GM12878 (cell line): ENCODE data around the gene HTR1D. TPM values are rescaled to one million over a fixed set of nuclear protein-coding genes. Genes with fewer than 3 reads are reported as not detected.

Experiments
- ATAC-seq: fragments of 200-7000 bp; cut with Tn5 transposase; 3 replicates; pipeline ENCODE4 v1.9.1; 2020; ENCODE audit warnings: mild to moderate bottlenecking, moderate library complexity
- BruUV-seq: library from RNA; stranded (reverse); fragments of 400-500 nt; replicated peaks from 2 replicates; lab custom pipeline; 2021; lab: Mats Ljungman, UMichigan
- CTCF ChIA-PET: fragments of 300-600 bp; sonication (Branson Sonifier 250); formaldehyde crosslinking; extraction: SDS; loops from one replicate; lab custom pipeline; 2021; ENCODE audit warnings: inconsistent platforms; lab: Yijun Ruan, JAX
- POLR2A ChIA-PET: fragments of 350-600 bp; formaldehyde crosslinking; extraction: SDS; loops from one replicate; lab custom pipeline; 2021; ENCODE audit warnings: inconsistent platforms; lab: Charles Lee
- RAD21 ChIA-PET: fragments of 300-600 bp; sonication (Branson Sonifier 250); formaldehyde crosslinking; loops from one replicate; lab custom pipeline; 2023; ENCODE audit warnings: antibody characterized with exemption; ENCODE audit not compliant: unreplicated experiment; lab: Charles Lee
- SMC1A ChIA-PET: fragments of 300-600 bp; sonication (Branson Sonifier 250); formaldehyde crosslinking; loops from one replicate; lab custom pipeline; 2023; ENCODE audit not compliant: unreplicated experiment, uncharacterized antibody; lab: Charles Lee
- DNase-seq: peaks from one replicate; pipeline ENCODE4 v3.0.0-alpha.2; 2011; ENCODE audit warnings: low read depth, low spot score
- FAIRE-seq: peaks from 3 replicates; lab custom pipeline; 2011; peaks lifted over from hg19 to GRCh38; lab: Jason Lieb, UNC
- H2AFZ ChIP-seq: 2 replicates; pipeline ENCODE4 v1.6.0; 2011; ENCODE audit warnings: low read depth, low read length, control low read depth; ENCODE audit not compliant: control insufficient read depth
- H3K27ac ChIP-seq: 2 replicates; pipeline ENCODE4 v1.5.1; 2011; ENCODE audit warnings: control low read depth; ENCODE audit not compliant: control insufficient read depth, insufficient read depth
- H3K27me3 ChIP-seq, 2 experiments: replicated peaks in 1 of 2; 2 replicates each; pipeline versions ENCODE4 v1.6.0 to v1.6.1; 2011; ENCODE audit warnings: low read length in 1 of 2; ENCODE audit not compliant: control insufficient read depth in 2 of 2, insufficient read depth in 2 of 2
- H3K36me3 ChIP-seq, 2 experiments: 2 replicates each; pipeline ENCODE4 v1.5.1; 2011; ENCODE audit warnings: low read length in 1 of 2; ENCODE audit not compliant: control insufficient read depth in 2 of 2, insufficient read depth in 2 of 2
- H3K4me1 ChIP-seq: 2 replicates; pipeline ENCODE4 v1.6.1; 2011; ENCODE audit warnings: mild to moderate bottlenecking, low read length, moderate library complexity, mixed read lengths; ENCODE audit not compliant: control insufficient read depth, insufficient read depth
- H3K4me2 ChIP-seq: 2 replicates; pipeline ENCODE4 v1.6.0; 2011; ENCODE audit warnings: control low read depth; ENCODE audit not compliant: control insufficient read depth, insufficient read depth
- H3K4me3 ChIP-seq: fragments of 200-600 bp; sonication (generic); 2 replicates; pipeline ENCODE4 v1.5.1; 2016
- H3K79me2 ChIP-seq: 2 replicates; pipeline ENCODE4 v1.6.0; 2011; ENCODE audit warnings: low read length; ENCODE audit not compliant: control insufficient read depth, insufficient read depth
- H3K9ac ChIP-seq: 2 replicates; pipeline ENCODE4 v1.8.0; 2011; ENCODE audit warnings: low read length, control low read depth, mixed read lengths; ENCODE audit not compliant: control insufficient read depth, insufficient read depth
- H3K9me3 ChIP-seq: replicated peaks from 3 replicates; pipeline ENCODE4 v1.5.1; 2011; ENCODE audit warnings: mild to moderate bottlenecking, low read length; ENCODE audit not compliant: control insufficient read depth, insufficient read depth
- H4K20me1 ChIP-seq: 2 replicates; pipeline ENCODE4 v1.6.0; 2011; ENCODE audit not compliant: control insufficient read depth, insufficient read depth
- CBX3 ChIP-seq: fragments of 200-600 bp; sonication (generic); IDR thresholded peaks from 2 replicates; pipeline ENCODE4 v1.6.1; 2016; ENCODE audit warnings: low read depth, borderline replicate concordance
- KAT2A ChIP-seq: conservative IDR thresholded peaks from 2 replicates; pipeline ENCODE4 v1.6.1; 2011; ENCODE audit warnings: low read depth, low read length; ENCODE audit not compliant: control insufficient read depth
- KDM1A ChIP-seq: fragments of 200-600 bp; sonication (generic); IDR thresholded peaks from 2 replicates; pipeline ENCODE4 v1.6.1; 2016; ENCODE audit warnings: borderline replicate concordance
- MEF2B ChIP-seq: fragments of 450-650 bp; IDR thresholded peaks from 2 replicates; pipeline ENCODE4 v1.6.1; 2018; ENCODE audit warnings: mild to moderate bottlenecking, moderate library complexity; ENCODE audit not compliant: partially characterized antibody, poor library complexity, severe bottlenecking
- MTA3 ChIP-seq: IDR thresholded peaks from 2 replicates; pipeline ENCODE4 v1.6.1; 2012; ENCODE audit warnings: low read length, inconsistent platforms, borderline replicate concordance
- NFYB ChIP-seq: IDR thresholded peaks from 2 replicates; pipeline ENCODE4 v1.6.1; 2011; ENCODE audit warnings: low read depth, mild to moderate bottlenecking, low read length, improper control_type of control experiment, moderate library complexity; ENCODE audit not compliant: insufficient read depth
- NR2C2 ChIP-seq: IDR thresholded peaks from 2 replicates; pipeline ENCODE4 v1.6.1; 2011; ENCODE audit warnings: borderline replicate concordance, low read depth; ENCODE audit not compliant: control insufficient read depth, insufficient read length
- SRF ChIP-seq, 2 experiments: IDR thresholded peaks; 2 replicates each; pipeline ENCODE4 v1.6.1; 2011; ENCODE audit warnings: low read depth in 2 of 2, low read length in 2 of 2, mild to moderate bottlenecking in 1 of 2, moderate library complexity in 1 of 2
- TCF7 ChIP-seq: IDR thresholded peaks from 2 replicates; pipeline ENCODE4 v1.6.1; 2014; ENCODE audit warnings: antibody characterized with exemption, borderline replicate concordance
- WGBS: methylation state at CpG from one replicate; pipeline ENCODE4 v1.1.6; 2016; ENCODE audit warnings: low lambda C conversion rate; ENCODE audit not compliant: insufficient replicate concordance, insufficient coverage; ENCODE audit errors: missing lambda C conversion rate; 5-methylcytosine and 5-hydroxymethylcytosine counted together
- in situ Hi-C: fragments of 300-500 bp; cut with MboI; formaldehyde crosslinking; loops from 9 replicates; pipeline ENCODE4 v1.14.3; 2018; ENCODE audit warnings: mixed read lengths
- intact Hi-C: fragments of 100-400 bp; cut with micrococcal nuclease; formaldehyde crosslinking; loops from one replicate; pipeline ENCODE4 v1.14.2; 2022; ENCODE audit not compliant: unreplicated experiment
- polyA plus RNA-seq, 11 experiments: library from polyadenylated mRNA; depleted of rRNA in 4 of 11; unstranded in 6 of 11; stranded (reverse) in 5 of 11; fragments of >200 nt; fragmentation: Nextera tagmentation in 4 of 11; fragmentation: Illumina TruSeq in 1 of 11; extraction: Ambion mirVana in 4 of 11; extraction: Trizol in 1 of 11; gene quantifications; 1 replicate in 1 of 11; 2 replicates in 10 of 11; pipeline versions ENCODE4 v1.2.1 to v1.2.3, GENCODE V29; 2011 to 2016; ENCODE audit warnings: inconsistent platforms in 2 of 11, missing spikeins in 2 of 11, low read depth in 1 of 11
- total RNA-seq, 4 experiments: library from RNA; depleted of rRNA in 3 of 4; stranded (reverse); fragments of >200 nt in 3 of 4; fragmentation: Illumina TruSeq in 1 of 4; extraction: Trizol in 1 of 4; gene quantifications; 2 replicates each; pipeline versions ENCODE4 v1.2.1 to v1.2.3, GENCODE V29; 2013 to 2021
- TF ChIP-seq, protein P1 (sequence below): IDR thresholded peaks from 2 replicates; pipeline ENCODE4 v1.6.1; 2011; ENCODE audit warnings: mild to moderate bottlenecking, low read depth, low read length, moderate library complexity; ENCODE audit not compliant: insufficient replicate concordance
- TF ChIP-seq, protein P2 (sequence below): fragments of 450-650 bp; IDR thresholded peaks from 2 replicates; pipeline ENCODE4 v1.6.1; 2017; ENCODE audit warnings: mild to moderate bottlenecking, low read depth, inconsistent platforms; ENCODE audit not compliant: poor library complexity, severe bottlenecking
- TF ChIP-seq, protein P3 (sequence below): fragments of 450-650 bp; IDR thresholded peaks from 2 replicates; pipeline ENCODE4 v1.6.1; 2017; ENCODE audit warnings: borderline replicate concordance
- TF ChIP-seq, protein P4 (sequence below): IDR thresholded peaks from 2 replicates; pipeline ENCODE4 v1.6.1; 2011; ENCODE audit warnings: borderline replicate concordance, low read depth, mild to moderate bottlenecking, moderate library complexity, low read length; ENCODE audit not compliant: insufficient read depth, poor library complexity, severe bottlenecking
- TF ChIP-seq, protein P5 (sequence below): IDR thresholded peaks from 2 replicates; pipeline ENCODE4 v1.6.1; 2011; ENCODE audit warnings: low read depth, mild to moderate bottlenecking, low read length, moderate library complexity, borderline replicate concordance; ENCODE audit errors: extremely low read depth
- TF ChIP-seq, protein P6 (sequence below): fragments of 450-650 bp; conservative IDR thresholded peaks from 2 replicates; pipeline ENCODE4 v1.6.1; 2017; ENCODE audit warnings: mild to moderate bottlenecking, moderate library complexity

The HTR1D gene
- total and polyA plus RNA-seq, 10 of the 15 experiments (the other 5 are each of a cell fraction or from before 2014, with no cell fraction given) = 0.07 TPM; not detected in 9

DNA sequence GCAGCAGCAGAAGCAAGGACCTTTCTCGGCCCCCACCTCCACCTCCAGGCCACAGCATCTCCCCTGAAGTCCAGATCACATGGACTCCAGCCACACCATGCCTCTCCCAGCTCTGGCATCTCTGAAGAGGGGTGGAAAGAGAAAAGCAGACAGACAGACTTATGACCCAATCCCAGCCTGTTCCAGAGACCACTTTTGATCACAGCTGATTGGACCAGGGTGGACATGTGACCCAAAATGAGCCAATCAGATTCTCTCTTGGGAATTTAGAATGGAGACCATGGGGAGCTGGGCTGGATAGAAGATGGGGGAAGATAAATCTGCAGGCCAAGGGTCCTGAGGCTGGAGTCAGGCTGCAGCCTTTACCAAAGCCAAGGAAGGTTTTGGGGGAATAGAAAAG lies 16.4 kb downstream of the HTR1D start:
- H3K27ac ChIP-seq = no peak overlapping the region
- H3K36me3 ChIP-seq = no peaks in the 10 kb centered on the region
- no peak for FAIRE-seq
- H2AFZ ChIP-seq = no peak overlapping the region
- no peak for ATAC-seq
- ChIA-PET RAD21 (no interaction called here), SMC1A (no interaction called here), POLR2A (no interaction called here), CTCF (no interaction called here)
- peaks cover 4% of the 10 kb centered on the region; the same call in 1 of the 2 replicates for H3K4me1 ChIP-seq
- H3K9ac ChIP-seq = no peak overlapping the region
- H3K9me3 ChIP-seq = no peaks in the 10 kb centered on the region
- no peaks in the 10 kb centered on the region for H3K27me3 ChIP-seq
- no peak for DNase-seq
- no TSS peak for BruUV-seq
- no peaks in the 10 kb centered on the region for H3K79me2 ChIP-seq
- in situ Hi-C loops = no loop called here
- WGBS = 20% methylated on average over 1 of the region's 1 CpG
- intact Hi-C loops = no loop called here
- H3K4me2 ChIP-seq = no peak overlapping the region
- H3K4me3 ChIP-seq = no peak overlapping the region
- H4K20me1 ChIP-seq = no peaks in the 10 kb centered on the region
- TF ChIP-seq TCF7 (no peak), MTA3 (no peak), KAT2A (no peak), NFYB (0 out of 2 replicates have a peak, but pooled peaks have one; percentile 42), NR2C2 (no peak), MEF2B (no peak), CBX3 (no peak), SRF (IDR thresholded peaks at IDR 0.05; ENCODE audit: low read depth in 2 of 2, low read length in 2 of 2) (no peak), KDM1A (no peak)
- TF ChIP-seq, protein P1, sequence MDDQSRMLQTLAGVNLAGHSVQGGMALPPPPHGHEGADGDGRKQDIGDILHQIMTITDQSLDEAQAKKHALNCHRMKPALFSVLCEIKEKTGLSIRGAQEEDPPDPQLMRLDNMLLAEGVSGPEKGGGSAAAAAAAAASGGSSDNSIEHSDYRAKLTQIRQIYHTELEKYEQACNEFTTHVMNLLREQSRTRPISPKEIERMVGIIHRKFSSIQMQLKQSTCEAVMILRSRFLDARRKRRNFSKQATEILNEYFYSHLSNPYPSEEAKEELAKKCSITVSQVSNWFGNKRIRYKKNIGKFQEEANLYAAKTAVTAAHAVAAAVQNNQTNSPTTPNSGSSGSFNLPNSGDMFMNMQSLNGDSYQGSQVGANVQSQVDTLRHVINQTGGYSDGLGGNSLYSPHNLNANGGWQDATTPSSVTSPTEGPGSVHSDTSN = no peak
- TF ChIP-seq, protein P2, sequence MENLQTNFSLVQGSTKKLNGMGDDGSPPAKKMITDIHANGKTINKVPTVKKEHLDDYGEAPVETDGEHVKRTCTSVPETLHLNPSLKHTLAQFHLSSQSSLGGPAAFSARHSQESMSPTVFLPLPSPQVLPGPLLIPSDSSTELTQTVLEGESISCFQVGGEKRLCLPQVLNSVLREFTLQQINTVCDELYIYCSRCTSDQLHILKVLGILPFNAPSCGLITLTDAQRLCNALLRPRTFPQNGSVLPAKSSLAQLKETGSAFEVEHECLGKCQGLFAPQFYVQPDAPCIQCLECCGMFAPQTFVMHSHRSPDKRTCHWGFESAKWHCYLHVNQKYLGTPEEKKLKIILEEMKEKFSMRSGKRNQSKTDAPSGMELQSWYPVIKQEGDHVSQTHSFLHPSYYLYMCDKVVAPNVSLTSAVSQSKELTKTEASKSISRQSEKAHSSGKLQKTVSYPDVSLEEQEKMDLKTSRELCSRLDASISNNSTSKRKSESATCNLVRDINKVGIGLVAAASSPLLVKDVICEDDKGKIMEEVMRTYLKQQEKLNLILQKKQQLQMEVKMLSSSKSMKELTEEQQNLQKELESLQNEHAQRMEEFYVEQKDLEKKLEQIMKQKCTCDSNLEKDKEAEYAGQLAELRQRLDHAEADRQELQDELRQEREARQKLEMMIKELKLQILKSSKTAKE = no peak
- TF ChIP-seq, protein P3, sequence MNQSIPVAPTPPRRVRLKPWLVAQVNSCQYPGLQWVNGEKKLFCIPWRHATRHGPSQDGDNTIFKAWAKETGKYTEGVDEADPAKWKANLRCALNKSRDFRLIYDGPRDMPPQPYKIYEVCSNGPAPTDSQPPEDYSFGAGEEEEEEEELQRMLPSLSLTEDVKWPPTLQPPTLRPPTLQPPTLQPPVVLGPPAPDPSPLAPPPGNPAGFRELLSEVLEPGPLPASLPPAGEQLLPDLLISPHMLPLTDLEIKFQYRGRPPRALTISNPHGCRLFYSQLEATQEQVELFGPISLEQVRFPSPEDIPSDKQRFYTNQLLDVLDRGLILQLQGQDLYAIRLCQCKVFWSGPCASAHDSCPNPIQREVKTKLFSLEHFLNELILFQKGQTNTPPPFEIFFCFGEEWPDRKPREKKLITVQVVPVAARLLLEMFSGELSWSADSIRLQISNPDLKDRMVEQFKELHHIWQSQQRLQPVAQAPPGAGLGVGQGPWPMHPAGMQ = no peak
- TF ChIP-seq, protein P4, sequence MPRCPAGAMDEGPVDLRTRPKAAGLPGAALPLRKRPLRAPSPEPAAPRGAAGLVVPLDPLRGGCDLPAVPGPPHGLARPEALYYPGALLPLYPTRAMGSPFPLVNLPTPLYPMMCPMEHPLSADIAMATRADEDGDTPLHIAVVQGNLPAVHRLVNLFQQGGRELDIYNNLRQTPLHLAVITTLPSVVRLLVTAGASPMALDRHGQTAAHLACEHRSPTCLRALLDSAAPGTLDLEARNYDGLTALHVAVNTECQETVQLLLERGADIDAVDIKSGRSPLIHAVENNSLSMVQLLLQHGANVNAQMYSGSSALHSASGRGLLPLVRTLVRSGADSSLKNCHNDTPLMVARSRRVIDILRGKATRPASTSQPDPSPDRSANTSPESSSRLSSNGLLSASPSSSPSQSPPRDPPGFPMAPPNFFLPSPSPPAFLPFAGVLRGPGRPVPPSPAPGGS = no peak
- TF ChIP-seq, protein P5, sequence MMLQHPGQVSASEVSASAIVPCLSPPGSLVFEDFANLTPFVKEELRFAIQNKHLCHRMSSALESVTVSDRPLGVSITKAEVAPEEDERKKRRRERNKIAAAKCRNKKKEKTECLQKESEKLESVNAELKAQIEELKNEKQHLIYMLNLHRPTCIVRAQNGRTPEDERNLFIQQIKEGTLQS = 0 out of 2 replicates have a peak, but pooled peaks have one; percentile 7
- TF ChIP-seq, protein P6, sequence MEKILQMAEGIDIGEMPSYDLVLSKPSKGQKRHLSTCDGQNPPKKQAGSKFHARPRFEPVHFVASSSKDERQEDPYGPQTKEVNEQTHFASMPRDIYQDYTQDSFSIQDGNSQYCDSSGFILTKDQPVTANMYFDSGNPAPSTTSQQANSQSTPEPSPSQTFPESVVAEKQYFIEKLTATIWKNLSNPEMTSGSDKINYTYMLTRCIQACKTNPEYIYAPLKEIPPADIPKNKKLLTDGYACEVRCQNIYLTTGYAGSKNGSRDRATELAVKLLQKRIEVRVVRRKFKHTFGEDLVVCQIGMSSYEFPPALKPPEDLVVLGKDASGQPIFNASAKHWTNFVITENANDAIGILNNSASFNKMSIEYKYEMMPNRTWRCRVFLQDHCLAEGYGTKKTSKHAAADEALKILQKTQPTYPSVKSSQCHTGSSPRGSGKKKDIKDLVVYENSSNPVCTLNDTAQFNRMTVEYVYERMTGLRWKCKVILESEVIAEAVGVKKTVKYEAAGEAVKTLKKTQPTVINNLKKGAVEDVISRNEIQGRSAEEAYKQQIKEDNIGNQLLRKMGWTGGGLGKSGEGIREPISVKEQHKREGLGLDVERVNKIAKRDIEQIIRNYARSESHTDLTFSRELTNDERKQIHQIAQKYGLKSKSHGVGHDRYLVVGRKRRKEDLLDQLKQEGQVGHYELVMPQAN = no peak
